Hepatocyte (in vitro differentiated cells): ENCODE results near the gene LMCD1. TPM values are rescaled to one million over a fixed set of nuclear protein-coding genes. Genes with fewer than 3 reads are reported as not detected.

Experiments
- DNase-seq: peaks from one replicate; pipeline ENCODE4 v3.0.0-alpha.2; 2016; ENCODE audit warnings: low spot score
- H2AFZ ChIP-seq: fragments of 200-600 bp; sonication (generic); 2 replicates; pipeline ENCODE4 v1.6.0; 2016; ENCODE audit warnings: antibody characterized with exemption, mild to moderate bottlenecking
- H3K27ac ChIP-seq: fragments of 200-600 bp; sonication (generic); 2 replicates; pipeline ENCODE4 v1.5.1; 2016; ENCODE audit warnings: mild to moderate bottlenecking
- H3K27me3 ChIP-seq: fragments of 200-600 bp; sonication (generic); 2 replicates; pipeline ENCODE4 v1.6.1; 2016
- H3K36me3 ChIP-seq: fragments of 200-600 bp; sonication (generic); replicated peaks from 2 replicates; pipeline ENCODE4 v1.5.1; 2016; ENCODE audit warnings: low read depth; ENCODE audit not compliant: insufficient read depth
- H3K4me1 ChIP-seq: fragments of 200-600 bp; sonication (generic); 2 replicates; pipeline ENCODE4 v1.5.1; 2016; ENCODE audit warnings: mild to moderate bottlenecking, moderate library complexity; ENCODE audit not compliant: insufficient read depth
- H3K4me2 ChIP-seq: fragments of 200-600 bp; sonication (generic); 2 replicates; pipeline ENCODE4 v1.6.0; 2016
- H3K4me3 ChIP-seq: fragments of 200-600 bp; sonication (generic); 2 replicates; pipeline ENCODE4 v1.5.1; 2016; ENCODE audit warnings: mild to moderate bottlenecking
- H3K79me2 ChIP-seq: fragments of 200-600 bp; sonication (generic); 2 replicates; pipeline ENCODE4 v1.6.0; 2017; ENCODE audit warnings: mild to moderate bottlenecking
- H3K9me2 ChIP-seq: fragments of 200-600 bp; sonication (generic); replicated peaks from 2 replicates; pipeline ENCODE4 v1.6.0; 2017; ENCODE audit warnings: mild to moderate bottlenecking; ENCODE audit not compliant: insufficient read depth
- H3K9me3 ChIP-seq: fragments of 200-600 bp; sonication (generic); 2 replicates; pipeline ENCODE4 v1.5.1; 2016; ENCODE audit warnings: low read depth, mild to moderate bottlenecking
- H4K20me1 ChIP-seq: fragments of 200-600 bp; sonication (generic); 2 replicates; pipeline ENCODE4 v1.6.0; 2016; ENCODE audit warnings: mild to moderate bottlenecking; ENCODE audit not compliant: insufficient read depth, poor library complexity, severe bottlenecking
- CTCF ChIP-seq: fragments of 200-600 bp; sonication (generic); IDR thresholded peaks from 2 replicates; pipeline ENCODE4 v1.5.1; 2016; ENCODE audit warnings: antibody characterized with exemption, mild to moderate bottlenecking; ENCODE audit not compliant: poor library complexity
- EZH2 ChIP-seq: fragments of 200-600 bp; sonication (generic); IDR thresholded peaks from 2 replicates; pipeline ENCODE4 v1.6.1; 2016; ENCODE audit warnings: antibody characterized with exemption, mild to moderate bottlenecking, borderline replicate concordance
- EZH2phosphoT487 ChIP-seq: fragments of 200-600 bp; sonication (generic); IDR thresholded peaks from one replicate; pipeline ENCODE4 v1.6.1; 2018; ENCODE audit warnings: antibody characterized with exemption, mild to moderate bottlenecking, low read depth, moderate library complexity; ENCODE audit not compliant: unreplicated experiment, severe bottlenecking
- WGBS: methylation state at CpG from one replicate; pipeline ENCODE4 v1.1.6; 2016; ENCODE audit warnings: low lambda C conversion rate; ENCODE audit errors: missing lambda C conversion rate; 5-methylcytosine and 5-hydroxymethylcytosine counted together
- polyA plus RNA-seq: library from polyadenylated mRNA; unstranded; fragments of >200 nt; fragmentation: Nextera tagmentation; extraction: Ambion mirVana; gene quantifications from 2 replicates; pipeline ENCODE4 v1.2.1, GENCODE V29; 2016
- total RNA-seq: library from RNA; depleted of rRNA; stranded (reverse); fragments of >200 nt; gene quantifications from 2 replicates; pipeline ENCODE4 v1.2.3, GENCODE V29; 2014

Gene LMCD1
- total and polyA plus RNA-seq, 2 experiments from 2014 or later = 195 to 347 TPM

DNA sequence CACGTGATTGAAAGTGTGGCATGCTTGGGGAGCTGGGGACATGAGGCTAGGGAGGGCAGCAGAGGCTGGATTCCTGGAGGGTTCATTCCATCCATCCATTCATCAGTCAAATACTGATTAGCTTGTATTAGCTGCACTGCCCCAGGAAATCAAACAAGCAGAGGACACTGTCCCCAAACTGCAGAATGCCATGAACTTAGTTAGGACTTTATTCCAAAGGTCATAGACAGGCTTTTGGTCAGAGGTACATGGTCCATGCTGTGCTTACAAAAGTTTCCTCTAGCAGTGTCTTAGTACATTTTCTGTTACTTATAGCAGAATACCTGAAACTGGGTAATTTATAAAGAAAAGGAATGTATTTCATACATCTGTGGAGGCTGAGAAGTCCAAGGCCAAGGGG lies 47.7 kb downstream of the LMCD1 start:
- DNase-seq = no peak
- Histone ChIP-seq H3K4me3 (no peak overlapping the region), H3K4me1 (peaks cover 2% of the 10 kb centered on the region), H4K20me1 (no peaks in the 10 kb centered on the region), H3K4me2 (no peak overlapping the region), H3K27me3 (no peaks in the 10 kb centered on the region), H2AFZ (no peak overlapping the region), H3K36me3 (no peaks in the 10 kb centered on the region), H3K9me2 (no peaks in the 10 kb centered on the region), H3K9me3 (no peaks in the 10 kb centered on the region), H3K27ac (no peak overlapping the region), H3K79me2 (no peaks in the 10 kb centered on the region)
- TF ChIP-seq EZH2 (no peak), EZH2phosphoT487 (no peak), CTCF (no peak)
- 75% methylated on average over 1 of the region's 1 CpG for WGBS

DNA sequence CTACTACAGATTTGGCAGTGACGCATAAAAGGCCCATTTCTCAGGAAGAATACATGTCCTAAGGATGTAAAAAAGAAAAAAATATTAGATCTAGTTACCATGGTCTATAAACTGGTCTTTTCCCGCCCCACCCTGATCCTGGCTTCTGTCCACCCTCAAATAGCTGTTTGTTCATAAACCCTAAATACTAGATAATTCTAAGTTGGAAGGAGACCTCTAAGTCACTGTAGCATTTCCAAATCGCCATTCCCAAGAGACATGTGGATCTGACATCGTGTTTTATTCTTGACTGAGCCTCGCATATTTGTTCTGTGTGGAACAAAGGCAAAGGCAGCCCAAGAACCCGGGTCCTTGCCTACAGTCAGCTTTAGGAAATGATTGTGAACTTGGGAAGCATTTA lies 49.0 kb downstream of the LMCD1 start:
- 82% methylated on average over 6 of the region's 6 CpGs for WGBS
- peak overlapping the region; percentile 13 for H3K27ac ChIP-seq

DNA sequence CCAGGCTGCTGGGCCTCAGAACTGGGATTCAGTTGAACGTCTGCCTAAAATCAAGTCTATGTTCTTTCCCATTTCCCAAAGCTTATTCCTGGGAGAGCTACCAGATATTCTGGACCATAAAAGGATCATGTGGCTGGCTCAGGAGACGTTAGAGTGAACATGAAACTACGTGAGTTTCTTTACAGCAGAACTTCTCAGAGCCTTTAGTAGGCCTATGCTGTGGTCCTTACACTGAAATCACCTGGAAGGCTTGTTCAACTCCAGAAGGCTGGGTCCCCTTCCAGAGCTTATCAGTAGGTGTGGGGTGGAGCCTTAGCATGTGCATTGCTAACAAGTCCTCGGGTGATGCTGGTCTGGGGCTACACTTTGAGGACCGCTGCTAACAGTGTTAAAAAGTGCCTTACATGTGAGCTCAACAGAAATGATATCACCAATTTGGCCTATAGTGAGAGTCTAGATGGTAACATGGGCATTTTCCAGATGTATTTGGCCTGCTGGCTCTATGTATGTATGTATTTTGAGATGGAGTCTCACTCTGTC lies 50.7 kb downstream of the LMCD1 start:
- H3K27ac ChIP-seq = no peak overlapping the region

More for the DNA sequence above, 49.0 kb downstream of the LMCD1 start:
- DNase-seq = no peak
- Histone ChIP-seq H3K4me3 (no peak overlapping the region), H3K27me3 (no peaks in the 10 kb centered on the region), H2AFZ (no peak overlapping the region), H3K79me2 (no peaks in the 10 kb centered on the region), H3K4me2 (no peak overlapping the region), H3K9me2 (no peaks in the 10 kb centered on the region), H4K20me1 (no peaks in the 10 kb centered on the region), H3K9me3 (no peaks in the 10 kb centered on the region), H3K4me1 (peaks cover 14% of the 10 kb centered on the region), H3K36me3 (no peaks in the 10 kb centered on the region)
- TF ChIP-seq EZH2 = no peak
- TF ChIP-seq CTCF = no peak
- TF ChIP-seq EZH2phosphoT487 = no peak

More for the DNA sequence above, 50.7 kb downstream of the LMCD1 start:
- Histone ChIP-seq H3K4me3 (no peak overlapping the region), H3K27me3 (no peaks in the 10 kb centered on the region), H3K9me3 (no peaks in the 10 kb centered on the region), H3K79me2 (no peaks in the 10 kb centered on the region), H4K20me1 (no peaks in the 10 kb centered on the region), H3K4me2 (no peak overlapping the region), H3K4me1 (peaks cover 26% of the 10 kb centered on the region), H3K36me3 (no peaks in the 10 kb centered on the region), H2AFZ (no peak overlapping the region), H3K9me2 (no peaks in the 10 kb centered on the region)
- no peak for DNase-seq
- WGBS = 84% methylated on average over 5 of the region's 5 CpGs
- TF ChIP-seq EZH2phosphoT487 (no peak), EZH2 (no peak), CTCF (no peak)
